ENCODE results near the gene ANKRD65.

DNA sequence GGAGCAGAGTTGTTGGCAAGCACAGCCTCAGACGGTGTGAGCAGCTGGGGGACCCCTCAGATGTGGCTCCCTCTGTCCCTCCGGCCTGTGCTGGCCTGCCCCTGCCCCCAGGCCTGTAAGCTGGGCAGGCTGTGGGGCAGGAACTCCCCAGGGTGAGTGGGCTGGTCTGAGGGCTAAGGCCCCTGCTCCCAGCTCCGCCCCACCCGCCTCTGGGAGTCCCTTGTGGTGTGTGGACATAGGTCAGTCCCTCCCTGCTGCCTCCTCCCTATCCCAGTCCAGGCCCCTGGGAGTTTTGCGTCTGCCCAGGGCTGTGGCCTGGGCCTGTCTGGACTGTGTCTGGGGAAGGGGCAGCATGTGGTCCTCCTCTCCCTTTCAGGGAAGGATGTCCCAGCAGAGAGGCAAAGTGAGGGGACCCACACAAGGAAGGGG, 10.8 kb upstream of the ANKRD65 start:
- TF ChIP-seq, protein P1, sequence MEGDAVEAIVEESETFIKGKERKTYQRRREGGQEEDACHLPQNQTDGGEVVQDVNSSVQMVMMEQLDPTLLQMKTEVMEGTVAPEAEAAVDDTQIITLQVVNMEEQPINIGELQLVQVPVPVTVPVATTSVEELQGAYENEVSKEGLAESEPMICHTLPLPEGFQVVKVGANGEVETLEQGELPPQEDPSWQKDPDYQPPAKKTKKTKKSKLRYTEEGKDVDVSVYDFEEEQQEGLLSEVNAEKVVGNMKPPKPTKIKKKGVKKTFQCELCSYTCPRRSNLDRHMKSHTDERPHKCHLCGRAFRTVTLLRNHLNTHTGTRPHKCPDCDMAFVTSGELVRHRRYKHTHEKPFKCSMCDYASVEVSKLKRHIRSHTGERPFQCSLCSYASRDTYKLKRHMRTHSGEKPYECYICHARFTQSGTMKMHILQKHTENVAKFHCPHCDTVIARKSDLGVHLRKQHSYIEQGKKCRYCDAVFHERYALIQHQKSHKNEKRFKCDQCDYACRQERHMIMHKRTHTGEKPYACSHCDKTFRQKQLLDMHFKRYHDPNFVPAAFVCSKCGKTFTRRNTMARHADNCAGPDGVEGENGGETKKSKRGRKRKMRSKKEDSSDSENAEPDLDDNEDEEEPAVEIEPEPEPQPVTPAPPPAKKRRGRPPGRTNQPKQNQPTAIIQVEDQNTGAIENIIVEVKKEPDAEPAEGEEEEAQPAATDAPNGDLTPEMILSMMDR (IDR thresholded peaks at IDR 0.05), result no peak
- TF ChIP-seq POLR2A (IDR thresholded peaks at IDR 0.05), result no peak
